GM18517 (cell line): ENCODE measurements around the gene TMEM33.

Experiments used
- ATAC-seq: cut with Tn5 transposase; IDR thresholded peaks from one replicate; pipeline ENCODE4 v1.9.1; 2021; ENCODE audit warnings: mild to moderate bottlenecking, moderate library complexity; ENCODE audit not compliant: unreplicated experiment

Gene TMEM33

DNA sequence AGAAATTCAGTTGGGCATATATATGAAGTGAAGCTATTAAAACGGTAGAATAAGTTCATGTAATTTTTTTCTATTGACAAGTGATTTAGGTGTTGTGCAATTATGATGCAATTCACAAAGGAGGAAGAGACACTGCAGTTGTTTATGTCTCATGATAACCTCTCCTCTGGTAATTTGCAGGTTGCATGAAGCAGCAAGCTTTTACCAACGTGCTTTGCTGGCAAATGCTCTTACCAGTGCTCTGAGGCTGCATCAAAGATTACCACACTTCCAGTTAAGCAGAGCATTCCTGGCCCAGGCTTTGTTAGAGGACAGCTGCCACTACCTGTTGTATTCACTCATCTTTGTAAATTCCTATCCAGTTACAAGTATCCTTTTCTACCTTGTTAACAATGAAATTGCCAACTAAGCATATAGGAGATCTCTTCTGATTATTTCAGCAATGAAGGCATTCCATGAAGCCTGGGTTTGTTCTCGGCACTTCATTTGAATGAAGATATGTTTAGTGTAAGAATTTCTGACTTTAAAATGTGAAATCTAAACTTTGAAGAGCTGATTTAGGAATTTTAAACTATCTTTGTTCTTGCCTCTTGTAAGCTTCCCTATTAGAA lies 3.9 kb downstream of the TMEM33 start:
- ATAC-seq = no peak

DNA sequence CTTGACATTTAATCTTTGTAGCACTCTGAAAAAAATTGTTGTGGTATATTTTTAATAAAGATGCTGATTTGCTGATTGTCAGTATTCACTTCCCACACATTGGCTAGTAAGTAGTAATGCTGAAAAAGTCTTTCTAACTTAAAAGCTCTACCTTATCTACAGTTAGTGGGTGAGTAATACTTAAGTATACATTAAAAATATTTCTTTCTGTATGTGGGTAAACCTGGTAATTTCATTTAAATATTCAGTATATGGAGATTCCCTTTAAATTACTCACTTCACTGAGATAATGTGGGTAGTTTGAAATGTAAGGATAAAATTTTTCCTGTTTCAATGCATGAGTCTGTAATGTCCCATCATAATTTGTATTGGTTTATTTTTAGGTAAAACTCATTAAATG lies 5.6 kb downstream of the TMEM33 start:
- no peak for ATAC-seq

DNA sequence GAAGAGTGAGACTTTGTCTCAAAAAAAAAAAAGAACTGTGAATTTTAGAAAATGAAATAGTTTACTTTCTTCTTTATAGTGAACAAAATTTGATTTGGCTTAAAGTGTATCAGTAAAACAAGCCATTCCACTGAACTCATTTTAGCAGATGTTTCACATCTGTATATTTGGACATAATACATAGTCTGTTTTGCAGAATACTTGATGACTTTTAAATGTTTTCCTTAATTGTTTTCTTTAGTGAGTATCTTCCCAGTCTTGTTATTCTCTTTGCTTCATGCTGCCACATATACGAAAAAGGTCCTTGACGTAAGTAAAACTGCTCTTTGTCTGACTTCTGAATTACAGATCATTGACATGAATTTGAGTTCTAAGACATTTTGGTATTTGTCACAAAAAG lies 8.3 kb downstream of the TMEM33 start:
- no peak for ATAC-seq

DNA sequence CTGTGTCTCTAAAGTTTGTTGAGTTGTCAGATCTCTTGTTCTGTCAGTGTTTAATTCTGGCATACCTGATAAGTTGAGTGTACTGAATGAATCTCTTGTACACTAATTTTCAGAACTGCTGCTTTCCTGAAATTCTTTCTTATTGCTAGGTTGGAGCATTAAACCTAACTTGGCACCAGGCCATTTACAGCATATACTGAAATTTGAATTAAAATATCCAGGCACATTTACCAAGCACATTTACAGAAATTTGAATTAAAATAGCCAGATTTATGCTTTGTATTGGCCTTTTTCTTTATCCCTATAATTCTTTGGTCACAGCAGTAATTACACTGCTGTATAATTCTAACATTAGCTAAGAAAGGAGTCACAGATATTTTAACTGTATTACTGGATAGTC lies 8.9 kb downstream of the TMEM33 start:
- no peak for ATAC-seq

DNA sequence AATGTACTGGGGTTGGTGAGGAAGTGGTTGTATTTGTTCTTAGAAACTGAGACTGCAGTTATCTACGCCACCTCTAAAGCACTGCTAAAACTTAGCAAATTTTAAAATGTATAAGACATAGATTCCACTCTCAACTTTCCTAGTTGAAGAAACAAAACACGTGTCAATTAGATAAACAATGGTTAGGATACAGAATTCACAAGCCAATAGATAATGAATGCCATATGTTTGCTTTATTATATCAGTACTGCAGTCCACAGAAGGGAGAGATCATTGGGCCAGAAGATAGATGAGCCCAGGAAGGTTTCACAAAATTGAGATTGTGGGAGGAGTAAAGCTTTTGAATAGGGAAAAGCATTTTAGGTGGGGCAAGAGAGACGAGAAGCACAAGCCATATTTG lies 14.3 kb downstream of the TMEM33 start:
- no peak for ATAC-seq

- no peak for ATAC-seq
Measured at GRCh38 chr4:41957634-41958033, 22.4 kb downstream of the TMEM33 start.

- no peak for ATAC-seq
Measured at GRCh38 chr4:41963105-41963504, 27.9 kb downstream of the TMEM33 start.

DNA sequence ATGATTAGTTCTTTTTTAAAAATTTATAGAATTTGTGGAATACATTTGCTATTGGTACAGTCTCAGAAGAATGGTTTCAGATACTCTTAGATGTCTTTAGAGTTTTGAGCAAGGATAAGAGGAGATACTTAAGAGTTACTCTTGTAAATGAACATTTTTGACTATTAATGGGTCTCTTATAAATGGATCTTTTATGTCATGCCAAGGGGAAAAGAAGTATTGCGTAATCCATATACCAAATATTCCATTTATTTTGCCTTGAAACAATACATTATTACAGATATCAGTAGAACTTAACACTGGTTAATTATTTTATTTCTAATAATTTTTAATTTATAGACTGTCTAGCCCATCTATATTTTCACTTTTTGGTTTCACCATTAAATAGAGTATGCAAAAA lies 29.2 kb downstream of the TMEM33 start:
- ATAC-seq = no peak

- ATAC-seq = no peak
Measured at GRCh38 chr4:41967392-41967791, 32.2 kb downstream of the TMEM33 start.

DNA sequence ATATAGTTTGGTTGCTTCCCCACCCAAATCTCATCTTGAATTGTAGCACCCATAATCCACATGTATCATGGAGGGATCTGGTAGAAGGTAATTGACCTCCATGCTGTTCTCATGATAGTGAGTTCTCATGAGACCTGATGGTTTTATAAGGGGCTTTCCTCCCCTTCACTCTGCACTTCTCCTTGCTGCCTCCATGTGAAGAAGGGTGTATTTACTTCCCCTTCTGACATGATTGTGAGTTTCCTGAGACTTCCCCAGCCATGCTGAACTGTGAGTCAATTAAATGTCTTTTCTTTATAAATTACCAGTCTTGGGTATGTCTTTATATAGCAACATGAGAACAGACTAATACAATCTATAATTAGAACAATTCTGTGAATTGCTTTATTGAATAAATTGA lies 34.4 kb downstream of the TMEM33 start:
- no peak for ATAC-seq

GRCh38 chr4:41975341-41975740 lies 40.1 kb downstream of the TMEM33 start:
- ATAC-seq = no peak

- no peak for ATAC-seq
Measured at GRCh38 chr4:41976775-41977516, 41.7 kb downstream of the TMEM33 start.

DNA sequence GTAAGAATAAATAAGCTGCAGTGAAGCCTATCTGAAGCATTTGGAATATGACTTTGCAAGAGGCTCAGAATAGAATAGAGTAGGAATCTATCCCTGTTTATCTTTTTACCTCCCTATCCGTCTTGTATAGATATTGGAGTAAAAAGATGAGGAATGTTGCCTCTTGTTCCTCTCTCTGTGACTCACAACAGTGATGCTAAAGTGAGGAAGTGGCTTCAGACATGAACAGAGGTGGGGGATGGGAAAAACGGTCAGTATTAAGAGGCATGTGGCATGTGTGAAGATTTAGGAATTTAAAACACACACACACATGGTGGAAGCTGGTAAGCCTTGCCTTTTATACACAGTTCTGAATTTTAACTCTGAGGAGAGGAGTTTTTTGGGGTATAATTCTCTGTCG lies 42.5 kb downstream of the TMEM33 start:
- ATAC-seq = no peak

GRCh38 chr4:41981456-41981855 lies 46.2 kb downstream of the TMEM33 start, which contains the start of gene DCAF4L1:
Gene DCAF4L1, plus strand, starts transcription at chr4:41981756. Its CDS starts 37 bp downstream, at chr4:41981793.
- no peak for ATAC-seq

DNA sequence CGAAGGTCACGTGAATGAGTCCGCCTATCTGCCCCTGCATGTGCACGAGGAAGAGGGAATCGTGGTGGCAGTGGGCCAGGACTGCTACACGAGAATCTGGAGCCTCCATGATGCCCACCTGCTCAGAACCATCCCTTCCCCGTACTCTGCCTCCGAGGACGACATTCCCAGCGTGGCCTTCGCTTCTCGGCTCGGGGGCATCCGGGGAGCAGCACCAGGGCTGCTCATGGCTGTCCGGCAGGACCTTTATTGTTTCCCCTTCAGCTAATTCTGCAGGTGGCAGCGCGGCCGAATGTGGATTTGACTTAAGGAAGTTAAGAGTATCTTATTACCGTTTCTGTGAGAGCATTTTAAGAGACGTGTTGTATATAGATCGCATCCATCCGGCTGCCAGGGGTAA lies 47.5 kb downstream of the TMEM33 start:
- no peak for ATAC-seq

DNA sequence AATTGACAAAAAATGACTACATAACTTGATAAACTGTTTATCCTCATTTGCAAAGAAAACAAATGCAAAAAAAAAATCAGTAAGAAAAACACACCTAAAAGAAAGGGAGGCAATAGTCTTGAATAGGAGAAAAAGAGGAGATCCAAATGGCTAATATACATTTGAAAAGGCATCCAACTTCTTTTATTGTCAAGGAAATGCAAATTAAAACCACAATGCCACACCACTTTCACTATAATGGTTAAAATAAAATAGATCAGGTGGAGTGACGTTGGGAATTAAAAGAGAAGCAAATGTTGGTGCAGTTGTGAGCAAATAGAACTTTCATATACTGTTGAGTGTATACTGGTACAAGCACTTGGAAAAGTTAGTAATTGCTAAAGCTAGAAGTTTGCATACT lies 49.9 kb downstream of the TMEM33 start:
- ATAC-seq = no peak

DNA sequence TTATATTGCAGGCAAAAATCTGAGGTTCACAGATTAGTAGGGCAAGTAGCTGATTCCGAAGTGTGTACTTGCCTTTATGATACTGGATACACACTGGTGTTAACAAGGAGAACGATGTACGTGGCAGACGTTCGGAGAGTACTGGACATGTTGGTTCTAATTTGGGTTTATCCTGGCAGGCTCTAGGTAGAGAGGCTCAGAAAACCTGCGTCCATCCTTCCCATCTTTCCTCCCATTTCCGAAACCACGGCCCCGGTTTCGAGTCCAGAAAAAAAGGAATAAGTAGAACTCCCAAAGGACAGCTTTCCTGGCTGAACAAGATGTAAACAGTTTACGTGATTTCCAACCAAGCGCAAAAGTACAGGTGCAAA lies 54.8 kb downstream of the TMEM33 start:
- peak; percentile 6 for ATAC-seq

DNA sequence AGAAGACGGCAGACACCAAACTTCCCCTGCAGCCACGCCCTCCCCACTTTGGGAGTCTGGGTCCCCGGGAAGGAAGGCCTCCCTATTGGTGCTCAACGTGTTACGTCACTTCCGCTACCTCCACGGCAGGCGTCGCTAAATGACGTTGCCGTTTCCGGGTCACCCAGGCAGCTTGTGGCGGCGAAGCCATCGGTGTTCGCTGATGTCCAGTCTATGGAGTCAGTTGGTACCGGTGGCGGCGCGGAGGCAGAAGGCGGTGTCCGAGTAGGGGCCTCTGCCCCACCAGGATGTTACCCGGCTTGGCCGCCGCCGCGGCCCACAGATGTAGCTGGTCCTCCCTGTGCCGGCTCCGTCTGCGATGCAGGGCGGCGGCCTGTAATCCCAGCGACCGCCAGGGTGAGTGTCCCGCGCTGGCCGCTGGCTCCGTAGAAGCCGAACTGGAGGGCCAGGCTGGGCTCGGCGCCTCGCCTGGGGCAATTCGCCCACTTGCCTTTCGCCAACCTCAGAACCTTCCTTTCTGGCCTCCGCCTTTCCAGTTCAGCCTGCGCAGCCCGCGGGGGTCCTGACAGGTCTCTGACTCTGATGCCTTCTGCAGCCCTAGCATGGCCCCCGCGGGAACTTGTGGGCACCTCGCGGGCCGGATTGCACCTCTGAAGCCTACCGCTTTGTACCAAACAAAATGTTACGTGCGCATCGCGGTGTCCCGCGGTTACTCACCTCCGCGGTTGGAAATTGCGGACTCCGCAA lies 55.3 kb downstream of the TMEM33 start, which contains the start of gene SLC30A9:
TSS of gene SLC30A9 (plus strand) at position 166 of the 747 bp plus-strand sequence. CDS start at position 288, 122 bp downstream.
- peak; percentile 98 for ATAC-seq

GRCh38 chr4:41991916-41992767 lies 56.9 kb downstream of the TMEM33 start:
- no peak for ATAC-seq

DNA sequence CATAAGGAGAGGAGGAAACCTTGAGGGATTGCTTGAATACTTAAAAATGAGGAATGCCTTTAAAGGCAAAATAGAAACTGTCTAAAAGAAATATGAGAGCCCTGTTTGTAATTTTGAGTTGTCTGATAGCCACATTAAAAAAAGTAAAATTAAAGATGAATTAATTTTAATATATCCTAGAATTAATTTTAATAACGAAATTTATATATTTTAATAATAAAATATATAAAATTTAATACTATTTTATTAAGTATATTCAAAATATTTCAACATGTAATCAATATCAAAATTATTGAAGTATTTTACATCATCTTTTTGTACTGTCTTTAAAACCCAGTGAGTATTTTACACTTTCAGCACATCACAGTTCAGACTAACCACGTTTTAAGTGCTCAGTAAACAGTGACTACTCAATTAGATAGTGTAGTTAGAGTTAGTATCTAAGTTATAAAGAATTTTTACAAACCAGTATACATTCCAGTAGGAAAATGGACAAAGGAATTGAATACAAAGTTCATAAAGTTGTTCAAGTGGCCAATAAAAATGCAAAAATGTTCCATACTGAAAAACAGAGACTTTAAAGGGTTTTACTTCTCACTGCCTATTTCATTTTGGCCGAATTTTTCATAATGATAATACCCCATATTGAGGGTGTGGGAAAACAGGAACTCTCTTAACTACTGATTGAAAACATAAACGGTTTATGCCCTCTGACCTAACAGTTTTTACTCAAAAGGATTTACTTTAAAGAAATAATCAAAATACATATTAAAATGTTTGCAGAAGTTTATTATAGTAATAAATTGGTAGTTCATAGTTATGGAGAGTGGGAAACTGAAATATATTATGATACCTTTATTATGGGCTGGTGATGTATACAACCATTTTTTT lies 58.0 kb downstream of the TMEM33 start:
- ATAC-seq = no peak
